Right lung (tissue), 5 donors: ENCODE results near the gene CIDEB. TPM values are rescaled to one million over a fixed set of nuclear protein-coding genes. Genes with fewer than 3 reads are reported as not detected.
"Not testable (repeated sequence)": the region's sequence is repeated elsewhere in the genome, so short reads cannot be mapped to it uniquely, and the experiment has no call there.

ENCODE experiments used
- DNase-seq, 2 donors: peaks; one replicate each; pipeline ENCODE4 v3.0.0-alpha.2; 2013
- polyA plus RNA-seq, 5 donors: library from polyadenylated mRNA; unstranded; fragments of 120-200 nt; gene quantifications; one replicate each; pipeline versions ENCODE4 v1.2.1 to v1.2.3, GENCODE V29; 2013; ENCODE audit warnings: inconsistent platforms in 1 of 5, low replicate concordance in 1 of 5; ENCODE audit not compliant: insufficient read length in 5 of 5, insufficient read depth in 1 of 5

The CIDEB gene
- polyA plus RNA-seq, 5 donors, result 9.6 to 16.6 (median 14.1) TPM

DNA sequence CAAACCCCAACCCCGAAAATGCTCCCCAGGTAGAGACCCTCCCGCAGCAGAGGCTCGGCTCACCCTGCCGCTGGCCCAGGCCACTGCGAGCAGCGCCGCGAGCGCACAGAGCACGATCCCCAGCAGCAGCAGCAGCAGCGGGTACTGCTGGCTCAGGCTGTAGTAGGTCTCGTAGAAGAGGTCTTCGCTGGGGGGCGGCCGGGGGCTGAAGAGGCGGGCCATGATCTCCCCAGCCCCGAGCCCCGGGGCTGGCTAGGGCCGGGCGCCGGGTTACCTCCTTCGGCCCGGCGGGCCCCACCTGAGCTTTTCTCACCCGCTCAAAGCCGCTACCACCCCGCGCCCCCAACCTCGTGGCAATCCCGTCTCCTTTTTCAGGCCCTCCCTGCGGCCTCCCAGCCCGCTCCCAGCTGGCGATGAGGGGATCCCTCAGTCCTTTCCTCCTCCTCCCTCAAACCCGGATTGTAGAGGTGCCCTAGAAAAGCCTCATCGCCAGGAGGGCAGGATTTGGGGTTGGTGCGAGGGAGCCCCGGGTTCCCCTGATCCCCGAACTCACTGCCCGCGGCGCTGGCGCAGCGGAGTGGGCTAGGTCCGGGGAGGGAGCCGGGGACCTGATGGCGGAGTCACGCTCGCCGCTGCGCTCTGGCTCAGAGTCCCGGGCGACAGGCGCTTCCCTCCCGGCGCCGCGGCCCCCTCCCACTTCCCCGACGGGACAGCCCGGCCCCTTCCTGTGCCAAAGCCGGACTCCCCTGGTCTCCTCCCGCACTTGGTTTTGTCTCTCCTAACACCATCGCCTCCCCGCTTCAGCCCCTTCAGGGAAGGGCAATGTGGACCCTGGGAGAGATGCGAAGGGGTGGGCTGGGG, 26.9 kb upstream of the CIDEB start, which contains the start of gene ADCY4:
TSS of gene ADCY4 (minus strand) at position 641 of the 861 bp plus-strand sequence. CDS start at position 222, 419 bp downstream.
- no peak for DNase-seq

DNA sequence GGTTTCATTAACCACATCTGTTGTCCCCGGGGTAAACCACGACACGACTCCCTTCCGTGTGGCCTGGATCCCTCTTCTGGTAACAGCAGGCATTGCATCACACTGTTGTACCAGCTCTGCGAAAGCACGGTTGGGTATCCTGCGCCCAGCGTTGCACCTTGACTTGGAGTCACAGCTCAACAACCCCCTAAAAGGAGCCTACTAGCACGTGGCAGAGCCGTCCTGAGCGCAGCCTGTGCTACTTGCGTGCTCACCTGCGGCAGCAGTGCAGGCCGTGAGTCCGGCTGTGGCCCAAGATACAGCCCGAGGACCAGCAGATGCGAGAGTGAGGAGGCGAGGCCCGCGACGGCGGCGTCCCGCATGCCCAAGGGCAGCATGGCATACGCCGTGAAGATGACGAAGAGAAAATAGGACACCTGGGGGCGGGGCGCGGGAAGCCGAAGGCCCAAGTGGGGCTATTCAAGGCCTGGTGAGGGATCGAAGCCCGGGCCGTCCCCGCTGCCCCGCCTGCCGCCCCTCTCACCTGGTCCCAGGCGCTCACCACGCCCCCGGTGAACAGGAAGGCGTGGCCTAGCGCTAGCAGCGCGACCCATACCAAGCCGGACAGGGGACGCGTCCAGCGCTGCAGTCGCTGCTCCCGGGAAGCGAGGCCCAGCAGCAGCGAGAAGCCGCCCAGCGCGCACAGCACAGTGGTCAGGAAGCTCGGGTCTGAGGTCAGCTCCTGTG, 24.7 kb upstream of the CIDEB start:
- peak; percentile 43 to 56 for DNase-seq

DNA sequence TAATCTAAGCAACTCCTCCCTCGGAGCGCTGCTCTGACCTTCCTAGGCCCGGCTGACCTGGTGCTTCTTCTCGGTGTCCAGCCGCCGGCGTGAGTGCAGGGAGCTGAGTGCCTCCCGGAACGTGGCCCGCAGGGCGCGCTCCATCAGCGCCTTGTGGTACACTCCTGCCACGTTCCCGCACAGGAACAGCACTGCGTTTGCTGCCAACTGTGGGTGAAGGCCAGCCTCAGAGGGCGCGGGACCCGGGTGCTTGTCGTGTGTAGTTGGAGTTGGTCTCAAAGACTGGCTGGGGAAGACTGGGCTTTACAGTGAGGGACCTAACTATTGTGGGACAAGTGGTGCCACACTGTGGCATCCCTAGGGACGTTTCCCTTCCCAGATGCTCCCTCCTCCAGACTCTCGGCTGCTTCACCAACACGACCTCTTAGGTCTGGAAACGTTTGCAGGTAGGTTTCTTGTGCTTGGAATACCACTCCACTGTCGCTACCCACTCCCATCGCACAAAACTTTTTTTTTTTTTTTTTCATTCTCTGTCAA, 24.0 kb upstream of the CIDEB start:
- no peak for DNase-seq

DNA sequence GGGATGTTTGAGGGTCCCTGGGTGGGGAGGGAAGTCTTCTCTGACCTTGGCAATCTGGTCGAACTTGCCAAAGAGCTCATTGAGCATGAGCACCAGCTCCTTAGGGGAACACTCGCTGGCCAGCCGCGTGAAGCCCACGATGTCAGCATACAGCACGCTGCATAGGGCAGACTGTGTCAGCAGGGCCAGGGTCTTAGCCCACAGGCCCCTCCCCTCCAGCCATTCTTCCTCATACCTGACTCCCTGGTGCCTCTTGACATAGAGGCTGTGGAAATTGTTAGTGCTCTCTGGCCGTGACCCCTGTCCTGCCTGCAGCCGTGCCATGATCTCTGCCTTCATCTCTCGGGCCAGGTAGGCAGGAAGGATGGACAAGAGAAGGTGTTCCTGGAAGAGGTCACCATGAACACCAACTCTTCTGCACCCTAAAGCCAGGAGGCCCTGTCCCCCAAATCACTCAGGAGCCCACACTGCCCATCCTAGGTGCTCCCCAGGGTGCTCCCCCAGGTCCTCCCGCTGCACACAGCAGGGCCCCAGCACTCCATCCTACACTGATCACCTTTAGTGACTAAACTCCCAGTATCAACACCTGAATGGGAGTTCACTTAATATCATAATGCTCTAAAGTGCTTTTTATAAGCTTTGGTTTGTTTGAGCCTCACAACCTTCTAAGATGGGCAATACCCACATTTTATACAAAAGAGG, 23.3 kb upstream of the CIDEB start:
- DNase-seq, result no peak

DNA sequence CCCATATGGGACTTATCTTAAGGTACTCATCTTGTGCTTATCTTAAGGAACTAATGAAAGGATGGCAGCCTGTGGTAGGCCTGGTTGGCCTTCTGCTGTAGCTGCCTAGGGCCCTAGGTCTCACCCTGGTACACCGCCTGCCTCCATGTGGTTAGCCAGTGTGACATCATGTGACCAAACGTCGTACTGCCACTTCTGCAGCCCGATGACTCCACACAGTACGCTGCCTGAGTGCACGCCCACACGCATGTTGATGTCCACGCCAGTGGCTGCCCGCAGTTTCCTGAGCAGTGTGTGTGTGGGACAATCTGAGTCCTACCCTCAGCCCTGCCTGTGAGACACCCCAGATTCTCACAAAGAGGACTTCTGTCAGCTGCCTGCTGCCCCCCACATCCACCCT, 22.0 kb upstream of the CIDEB start:
- DNase-seq, result no peak

DNA sequence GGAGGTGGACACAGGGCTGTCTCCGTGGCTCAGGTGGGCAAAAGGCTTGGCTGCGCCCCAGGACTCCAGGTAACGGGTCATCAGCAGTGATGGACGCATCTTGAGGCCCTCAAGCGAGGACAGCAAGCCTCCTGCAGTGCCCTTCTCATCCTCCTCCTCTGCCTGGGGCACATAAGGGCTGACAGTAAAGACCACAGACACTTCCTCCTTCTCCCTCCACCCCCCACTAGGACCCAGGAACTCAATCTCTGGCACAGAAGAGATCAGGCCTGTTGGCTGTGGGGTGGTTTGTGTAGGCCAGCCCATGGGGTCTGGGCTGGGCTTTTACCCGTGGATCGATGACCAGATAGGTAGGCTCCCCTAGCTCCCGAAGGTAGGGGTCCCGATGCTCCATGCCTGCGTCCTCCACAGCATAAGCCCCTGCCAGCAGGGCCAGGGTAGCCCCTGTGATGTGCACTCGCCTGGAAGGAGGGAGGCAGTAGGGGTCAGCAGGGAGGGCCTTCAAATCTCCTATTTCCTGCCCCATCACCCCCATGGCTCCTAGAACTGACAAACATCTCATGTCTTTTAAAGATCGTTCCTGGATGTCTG, 21.4 kb upstream of the CIDEB start:
- no peak for DNase-seq

DNA sequence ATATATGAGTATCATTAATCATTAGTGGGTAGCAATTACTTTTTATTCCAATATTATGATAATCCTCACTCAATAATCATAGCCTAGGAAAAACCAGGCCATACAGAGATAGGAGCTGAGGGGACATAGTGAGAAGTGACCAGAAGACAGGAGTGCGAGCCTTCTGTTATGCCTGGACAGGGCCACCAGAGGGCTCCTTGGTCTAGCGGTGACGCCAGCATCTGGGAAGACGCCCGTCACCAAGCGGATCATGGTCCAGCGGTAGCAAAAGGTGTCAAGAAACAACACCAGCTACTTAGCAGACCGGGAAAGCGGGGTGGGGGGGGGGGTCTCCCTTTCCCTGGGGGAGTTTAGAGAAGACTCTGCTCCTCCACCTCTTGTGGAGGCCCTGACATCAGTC, 20.1 kb upstream of the CIDEB start:
- DNase-seq, result not testable (repeated sequence)

DNA sequence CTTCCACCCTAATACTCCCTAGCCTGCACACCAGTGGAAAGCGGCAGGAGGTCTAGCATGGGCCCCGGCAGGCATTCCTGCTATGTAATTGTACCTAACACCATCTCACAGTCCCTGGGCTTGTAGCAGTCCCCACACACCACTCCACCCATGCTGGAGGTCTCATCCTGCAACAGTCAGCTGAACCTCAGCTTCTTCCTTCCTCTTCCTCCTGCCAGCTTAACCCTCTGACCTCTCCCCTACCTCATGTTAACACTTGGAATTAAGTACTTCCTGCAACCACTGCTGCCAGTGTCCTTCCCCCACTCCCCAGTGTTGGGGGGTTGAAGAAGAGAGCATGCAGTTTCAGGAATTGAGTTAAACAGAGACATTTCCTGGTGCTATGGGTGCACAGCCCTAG, 19.5 kb upstream of the CIDEB start:
- no peak for DNase-seq

DNA sequence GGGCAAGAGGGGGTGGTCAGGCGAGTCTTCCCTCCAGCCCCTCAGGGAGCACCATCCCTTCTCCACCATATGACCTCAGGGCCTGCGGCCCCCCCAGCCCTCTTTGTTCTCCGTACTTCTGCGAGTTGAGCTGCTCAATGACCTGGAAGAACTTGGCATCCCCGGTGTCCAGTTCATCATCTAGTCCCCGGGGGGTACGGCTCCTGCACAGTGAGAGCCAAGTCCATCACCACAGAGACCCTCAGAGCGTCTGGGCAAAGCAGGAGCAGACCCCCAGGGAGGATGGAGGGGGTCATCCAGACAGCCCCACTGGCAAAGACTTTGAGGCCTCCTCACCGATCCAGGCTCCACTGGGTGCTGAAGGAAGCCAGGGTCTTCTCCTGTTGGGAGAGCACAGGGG, 18.2 kb upstream of the CIDEB start:
- no peak for DNase-seq

DNA sequence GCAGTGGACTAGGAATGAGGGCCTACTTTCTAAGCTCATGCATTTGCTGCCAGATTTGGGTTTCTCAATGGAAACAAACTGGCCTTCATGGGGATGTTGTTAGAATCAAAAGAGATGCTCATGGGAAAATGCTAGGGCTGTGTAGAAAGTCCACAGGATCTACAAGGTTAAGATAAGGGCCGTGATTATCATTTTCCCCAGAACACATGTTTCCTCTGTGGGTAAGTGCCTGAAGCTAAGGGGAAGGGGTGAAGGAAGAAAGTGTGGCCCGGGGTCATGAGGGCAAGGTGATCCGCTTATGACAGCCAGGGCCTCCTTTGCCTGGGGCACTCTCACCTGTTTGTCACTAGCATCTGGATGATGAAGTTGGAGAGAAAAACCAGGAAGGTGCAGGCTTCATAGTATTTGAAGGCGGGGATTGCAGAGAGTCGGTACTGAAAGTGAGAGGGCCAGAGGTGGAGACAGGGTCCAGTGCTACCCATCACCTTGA, 17.3 kb upstream of the CIDEB start:
- no peak for DNase-seq

DNA sequence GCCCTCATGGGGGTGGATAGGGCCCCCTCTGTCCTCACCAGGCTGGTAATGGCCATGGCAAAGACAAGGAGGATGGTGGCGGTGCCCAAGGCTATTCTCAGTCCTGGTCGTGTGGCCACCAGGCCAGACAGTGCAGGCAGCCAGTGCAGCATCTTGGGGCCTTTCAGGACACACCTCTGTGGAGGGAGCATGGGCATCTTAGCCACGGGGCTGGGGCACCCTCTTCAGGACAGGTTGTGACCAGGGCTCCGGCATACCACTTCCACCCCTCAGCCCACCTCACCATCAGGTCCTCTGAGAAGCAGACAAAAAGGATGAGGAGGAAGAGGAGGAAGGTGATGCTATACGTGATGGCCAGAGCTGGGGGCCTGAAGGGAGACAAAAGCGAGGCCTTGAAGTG, 16.2 kb upstream of the CIDEB start:
- no peak for DNase-seq

DNA sequence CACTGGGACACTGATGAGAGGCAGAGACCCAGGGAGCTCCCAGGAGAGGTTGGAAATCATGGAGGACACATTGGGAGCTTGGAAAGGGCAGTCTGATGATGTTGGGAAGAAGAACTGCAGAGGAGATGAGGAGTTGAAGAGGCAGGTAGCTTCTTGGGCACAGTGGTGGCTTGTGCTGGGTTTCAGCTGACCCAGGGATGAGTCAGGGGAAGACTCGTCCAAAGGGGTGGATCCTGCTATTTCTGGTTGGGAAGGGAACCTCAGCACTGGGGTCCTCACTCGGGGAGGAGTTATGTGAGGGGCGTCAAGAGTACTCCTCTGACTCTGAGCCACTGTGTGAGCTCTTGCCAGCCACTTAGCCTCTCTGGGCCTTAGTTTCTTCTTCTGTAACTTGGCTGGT, 15.6 kb upstream of the CIDEB start:
- DNase-seq, result no peak

DNA sequence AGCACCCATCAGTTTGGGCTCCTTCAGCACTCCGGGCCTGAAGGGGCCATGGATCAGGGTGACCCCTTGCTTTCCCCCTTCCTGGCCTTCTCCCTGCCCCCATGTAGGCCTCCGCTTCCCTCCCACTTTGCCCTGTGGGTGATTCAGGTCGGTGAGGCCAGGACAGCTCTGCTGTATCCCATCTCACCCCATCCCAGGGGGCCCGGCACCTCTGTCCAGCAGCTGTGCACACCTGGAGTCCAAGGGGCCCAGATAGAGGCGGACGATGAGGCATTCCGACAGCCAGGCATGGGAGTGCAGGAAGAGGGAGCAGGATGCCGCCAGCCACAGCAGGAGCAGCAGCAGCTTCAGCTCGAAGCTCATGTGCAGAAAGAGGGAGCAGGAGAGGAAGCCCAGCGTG, 14.9 kb upstream of the CIDEB start:
- no peak for DNase-seq

DNA sequence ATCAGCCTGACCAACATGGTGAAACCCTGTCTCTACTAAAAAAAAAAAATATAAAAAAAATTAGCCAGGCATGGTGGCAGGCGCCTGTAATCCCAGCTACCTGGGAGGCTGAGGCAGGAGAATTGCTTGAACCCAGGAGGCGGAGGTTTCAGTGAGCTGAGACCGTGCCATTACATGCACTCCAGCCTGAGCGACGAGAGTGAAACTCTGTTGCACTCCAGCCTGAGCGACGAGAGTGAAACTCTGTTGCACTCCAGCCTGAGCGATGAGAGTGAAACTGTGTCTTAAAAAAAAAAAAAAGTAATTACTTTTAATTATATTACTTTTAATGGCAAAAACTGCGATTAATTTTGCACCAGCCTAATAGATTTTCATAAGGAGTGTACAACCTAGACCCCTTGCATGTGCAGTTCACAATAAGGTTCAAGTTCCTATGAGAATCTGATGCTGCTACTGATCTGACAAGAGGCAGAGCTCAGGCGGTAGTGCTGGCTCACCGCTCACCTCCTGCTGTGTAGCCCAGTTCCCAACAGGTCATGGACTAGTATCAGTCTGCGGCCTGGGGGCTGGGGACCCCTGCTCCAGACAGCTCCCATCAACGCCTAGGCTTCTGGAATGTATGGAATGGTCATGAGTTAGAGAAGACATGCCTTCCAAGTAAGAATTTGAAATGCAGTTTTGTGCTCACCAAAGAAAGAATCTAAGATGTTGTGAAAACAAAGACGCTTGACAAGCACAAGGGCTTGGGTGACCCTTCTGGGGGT, 13.6 kb upstream of the CIDEB start:
- DNase-seq, result no peak

DNA sequence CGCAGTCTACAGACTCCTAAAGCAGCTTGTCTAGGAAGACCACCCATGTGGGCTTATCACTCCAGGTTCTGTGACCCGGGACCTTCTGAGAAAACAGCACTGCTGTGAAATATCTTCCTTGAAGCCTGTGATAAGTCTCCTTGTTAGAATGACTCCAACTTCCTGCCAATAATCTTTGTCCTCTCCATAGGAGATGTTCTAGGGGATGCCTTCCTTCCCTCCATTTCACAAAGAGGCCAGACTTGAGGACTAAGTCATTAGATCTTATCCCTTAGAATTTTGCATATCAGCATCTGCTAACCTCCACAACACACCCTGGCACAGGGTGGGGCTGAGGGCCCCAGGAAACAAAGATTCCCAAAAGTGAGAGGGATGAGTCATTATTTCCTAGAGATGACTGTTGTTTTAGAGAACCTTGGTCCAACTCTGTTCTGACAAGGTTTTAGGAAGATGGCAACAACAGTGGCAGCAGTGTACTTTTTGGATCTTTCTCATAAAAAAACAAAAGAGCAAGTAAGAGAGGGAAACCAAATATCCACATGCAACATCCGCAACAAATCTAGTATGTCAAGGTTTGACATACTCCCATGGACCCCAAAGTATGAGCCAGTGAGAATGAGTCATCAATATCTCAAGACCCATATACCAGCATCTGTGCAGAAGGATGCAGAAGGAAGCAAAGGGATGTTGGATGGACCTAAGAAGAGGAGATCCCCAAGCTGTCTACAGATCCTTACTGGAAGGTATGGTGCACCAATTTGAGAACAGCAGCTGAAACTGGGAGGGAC, 9.6 kb upstream of the CIDEB start:
- DNase-seq, result no peak

DNA sequence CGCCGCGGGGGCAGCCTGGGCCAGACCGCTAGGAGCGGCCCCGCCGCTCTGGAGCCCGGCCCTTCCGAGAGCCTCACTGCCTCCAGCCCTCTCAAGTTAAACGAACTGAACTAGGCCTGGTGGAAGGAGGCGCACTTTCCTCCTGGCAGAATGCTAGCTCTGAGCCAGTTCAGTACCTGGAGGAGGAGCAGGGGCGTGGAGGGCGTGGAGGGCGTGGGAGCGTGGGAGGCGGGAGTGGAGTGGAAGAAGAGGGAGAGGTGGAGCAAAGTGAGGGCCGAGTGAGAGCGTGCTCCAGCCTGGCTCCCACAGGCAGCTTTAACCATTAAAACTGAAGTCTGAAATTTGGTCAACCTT, 8.8 kb upstream of the CIDEB start:
- no peak for DNase-seq

DNA sequence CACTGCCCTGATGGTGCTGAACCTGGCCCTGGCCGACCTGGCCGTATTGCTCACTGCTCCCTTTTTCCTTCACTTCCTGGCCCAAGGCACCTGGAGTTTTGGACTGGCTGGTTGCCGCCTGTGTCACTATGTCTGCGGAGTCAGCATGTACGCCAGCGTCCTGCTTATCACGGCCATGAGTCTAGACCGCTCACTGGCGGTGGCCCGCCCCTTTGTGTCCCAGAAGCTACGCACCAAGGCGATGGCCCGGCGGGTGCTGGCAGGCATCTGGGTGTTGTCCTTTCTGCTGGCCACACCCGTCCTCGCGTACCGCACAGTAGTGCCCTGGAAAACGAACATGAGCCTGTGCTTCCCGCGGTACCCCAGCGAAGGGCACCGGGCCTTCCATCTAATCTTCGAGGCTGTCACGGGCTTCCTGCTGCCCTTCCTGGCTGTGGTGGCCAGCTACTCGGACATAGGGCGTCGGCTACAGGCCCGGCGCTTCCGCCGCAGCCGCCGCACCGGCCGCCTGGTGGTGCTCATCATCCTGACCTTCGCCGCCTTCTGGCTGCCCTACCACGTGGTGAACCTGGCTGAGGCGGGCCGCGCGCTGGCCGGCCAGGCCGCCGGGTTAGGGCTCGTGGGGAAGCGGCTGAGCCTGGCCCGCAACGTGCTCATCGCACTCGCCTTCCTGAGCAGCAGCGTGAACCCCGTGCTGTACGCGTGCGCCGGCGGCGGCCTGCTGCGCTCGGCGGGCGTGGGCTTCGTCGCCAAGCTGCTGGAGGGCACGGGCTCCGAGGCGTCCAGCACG, 8.2 kb upstream of the CIDEB start:
- no peak for DNase-seq

DNA sequence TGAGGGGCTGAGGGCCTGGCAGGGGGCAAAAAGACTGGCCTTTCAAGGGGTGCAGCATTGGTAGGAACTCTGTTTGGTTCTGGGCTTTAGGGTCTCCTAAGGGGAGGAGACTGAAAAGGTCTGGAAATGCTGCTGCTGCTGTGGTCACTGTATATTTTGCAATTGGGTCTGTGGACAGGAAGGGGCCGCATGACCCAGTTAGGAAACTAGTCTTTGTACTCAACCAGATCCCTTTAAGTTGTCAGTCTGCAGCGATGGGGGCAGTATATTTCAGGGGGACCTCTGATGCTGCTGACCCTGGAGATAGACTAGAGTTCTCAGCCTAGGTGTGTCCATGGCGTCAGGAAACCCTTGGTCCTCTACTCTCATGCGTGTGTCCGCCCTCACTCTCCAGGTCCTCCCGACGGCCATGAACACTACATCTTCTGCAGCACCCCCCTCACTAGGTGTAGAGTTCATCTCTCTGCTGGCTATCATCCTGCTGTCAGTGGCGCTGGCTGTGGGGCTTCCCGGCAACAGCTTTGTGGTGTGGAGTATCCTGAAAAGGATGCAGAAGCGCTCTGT, 7.5 kb upstream of the CIDEB start:
- no peak for DNase-seq
